H1 (cell line): ENCODE results near the gene POLR3H.

Experiments
- POLR2AphosphoS5 ChIP-seq: IDR thresholded peaks from 2 replicates; pipeline ENCODE4 v1.6.1; 2011; ENCODE audit warnings: low read depth, low read length
- RBBP5 ChIP-seq: IDR thresholded peaks from 2 replicates; pipeline ENCODE4 v1.7.1; 2012; ENCODE audit warnings: low read depth, mild to moderate bottlenecking, inconsistent platforms, low read length, moderate library complexity, borderline replicate concordance
- RNF2 ChIP-seq: fragments of 200-900, 300-1000 bp; sonication (generic); IDR thresholded peaks from 2 replicates; pipeline ENCODE4 v1.7.1; 2016; ENCODE audit warnings: borderline replicate concordance, low read depth, mild to moderate bottlenecking, antibody characterized with exemption, low read length; ENCODE audit not compliant: poor library complexity, severe bottlenecking; ENCODE audit errors: missing control alignments
- TF ChIP-seq, protein P1 (sequence below), 3 experiments: IDR thresholded peaks; 1 replicate in 2 of 3; 2 replicates in 1 of 3; pipeline versions ENCODE4 v1.5.1 to v1.6.1; 2011; ENCODE audit warnings: low read length in 3 of 3, mild to moderate bottlenecking in 3 of 3, inconsistent platforms in 2 of 3, low read depth in 1 of 3, moderate library complexity in 1 of 3; ENCODE audit not compliant: insufficient read depth in 1 of 3; ENCODE audit errors: control extremely low read depth in 1 of 3

DNA sequence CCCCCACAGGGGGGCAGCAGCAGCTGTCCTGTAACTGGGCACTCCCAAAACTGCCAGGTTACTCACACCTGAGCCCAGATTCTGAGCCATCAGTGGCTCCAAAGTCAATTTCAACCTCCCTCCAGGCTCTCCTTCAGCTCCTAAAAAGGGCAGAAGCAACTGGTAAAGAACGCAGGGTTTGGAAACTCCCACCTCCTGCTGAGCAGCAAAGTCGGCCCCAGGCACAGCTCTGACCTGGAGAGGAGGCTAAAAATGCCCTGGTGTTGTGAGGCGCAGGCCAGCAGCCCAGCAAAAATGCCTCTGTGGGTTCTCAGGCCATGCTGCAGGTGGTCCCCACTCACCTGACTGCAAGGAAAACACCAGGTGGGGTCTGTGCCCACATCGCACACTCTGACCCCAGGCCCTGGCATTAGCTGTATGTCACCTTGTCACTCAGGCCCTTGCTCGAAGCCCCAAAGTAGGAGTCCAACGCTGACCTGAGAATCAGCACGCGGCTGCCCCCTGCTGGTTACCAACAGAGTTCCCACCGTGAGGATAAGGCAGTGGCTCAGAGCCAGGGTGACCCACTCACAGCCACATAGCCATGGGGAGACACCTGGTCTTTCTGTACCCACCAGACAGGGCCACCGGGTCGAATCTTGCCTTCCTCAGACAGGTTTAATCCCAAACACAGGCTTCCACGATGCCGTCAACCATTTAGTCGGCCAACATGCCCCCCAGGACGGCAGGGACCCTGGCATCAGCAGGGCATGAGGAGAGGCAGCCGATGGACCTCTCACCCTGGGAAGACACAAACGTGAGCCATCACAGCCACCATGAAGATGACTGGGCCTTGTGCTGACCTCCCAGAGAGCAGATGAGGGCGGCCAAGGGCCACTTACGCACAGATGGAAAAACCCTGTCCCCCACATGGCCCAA, 11.1 kb downstream of the POLR3H start:
- no peak for TF ChIP-seq RBBP5
- TF ChIP-seq, protein P1, sequence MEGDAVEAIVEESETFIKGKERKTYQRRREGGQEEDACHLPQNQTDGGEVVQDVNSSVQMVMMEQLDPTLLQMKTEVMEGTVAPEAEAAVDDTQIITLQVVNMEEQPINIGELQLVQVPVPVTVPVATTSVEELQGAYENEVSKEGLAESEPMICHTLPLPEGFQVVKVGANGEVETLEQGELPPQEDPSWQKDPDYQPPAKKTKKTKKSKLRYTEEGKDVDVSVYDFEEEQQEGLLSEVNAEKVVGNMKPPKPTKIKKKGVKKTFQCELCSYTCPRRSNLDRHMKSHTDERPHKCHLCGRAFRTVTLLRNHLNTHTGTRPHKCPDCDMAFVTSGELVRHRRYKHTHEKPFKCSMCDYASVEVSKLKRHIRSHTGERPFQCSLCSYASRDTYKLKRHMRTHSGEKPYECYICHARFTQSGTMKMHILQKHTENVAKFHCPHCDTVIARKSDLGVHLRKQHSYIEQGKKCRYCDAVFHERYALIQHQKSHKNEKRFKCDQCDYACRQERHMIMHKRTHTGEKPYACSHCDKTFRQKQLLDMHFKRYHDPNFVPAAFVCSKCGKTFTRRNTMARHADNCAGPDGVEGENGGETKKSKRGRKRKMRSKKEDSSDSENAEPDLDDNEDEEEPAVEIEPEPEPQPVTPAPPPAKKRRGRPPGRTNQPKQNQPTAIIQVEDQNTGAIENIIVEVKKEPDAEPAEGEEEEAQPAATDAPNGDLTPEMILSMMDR (IDR thresholded peaks at IDR 0.05; ENCODE audit: control extremely low read depth in 1 of 3, insufficient read depth in 1 of 3, low read depth in 1 of 3, low read length in 3 of 3) = peak; percentile 83 to 91 (median 91)
- no peak for TF ChIP-seq RNF2
- TF ChIP-seq POLR2AphosphoS5 = 0 out of 2 replicates have a peak, but pooled peaks have one; percentile 13
